HepG2 (cell line): ENCODE measurements around the gene OBP2A. TPM values are rescaled to one million over a fixed set of nuclear protein-coding genes. Genes with fewer than 3 reads are reported as not detected.

Experiments
- ATAC-seq: fragments of 200-7000 bp; cut with Tn5 transposase; 3 replicates; pipeline ENCODE4 v1.9.1; 2020; ENCODE audit warnings: mild to moderate bottlenecking, moderate library complexity
- BruUV-seq: library from RNA; stranded (reverse); fragments of 400-500 nt; replicated peaks from 2 replicates; lab custom pipeline; 2021; lab: Mats Ljungman, UMichigan
- CTCF ChIA-PET: fragments of 300-600 bp; formaldehyde crosslinking; extraction: SDS; loops from one replicate; lab custom pipeline; 2021; ENCODE audit warnings: low total read pairs, inconsistent platforms, low intra/inter-chr PET ratio; lab: Yijun Ruan, JAX
- POLR2A ChIA-PET: fragments of 350-600 bp; sonication (Branson Sonifier 250); formaldehyde crosslinking; loops from one replicate; lab custom pipeline; 2020; ENCODE audit warnings: antibody characterized with exemption, inconsistent platforms; lab: Yijun Ruan, JAX
- DNase-seq: peaks from one replicate; pipeline ENCODE4 v3.0.0-alpha.2; 2015; ENCODE audit warnings: low spot score
- FAIRE-seq: peaks from 3 replicates; lab custom pipeline; 2011; peaks lifted over from hg19 to GRCh38; lab: Jason Lieb, UNC
- H2AFZ ChIP-seq: one replicate; pipeline ENCODE4 v1.6.1; 2011; ENCODE audit warnings: low read length, inconsistent platforms
- H3K27ac ChIP-seq: fragments of 300-600 bp; 3 replicates; pipeline ENCODE4 v1.8.0; 2011; ENCODE audit warnings: mixed run types, mild to moderate bottlenecking, mixed read lengths, low read length, inconsistent platforms; ENCODE audit not compliant: insufficient read depth; ENCODE audit errors: extremely low read length
- H3K27me3 ChIP-seq, 2 experiments: fragments of 200-600 bp in 1 of 2; 2 replicates in 1 of 2; 3 replicates in 1 of 2; pipeline versions ENCODE4 v1.6.0 to v1.8.0; 2011; ENCODE audit warnings: low read length in 2 of 2, mild to moderate bottlenecking in 2 of 2, moderate library complexity in 2 of 2, inconsistent platforms in 1 of 2; ENCODE audit not compliant: insufficient read depth in 2 of 2, control insufficient read depth in 1 of 2
- H3K36me3 ChIP-seq, 2 experiments: fragments of 200-600 bp in 1 of 2; replicated peaks in 1 of 2; 2 replicates in 1 of 2; 3 replicates in 1 of 2; pipeline versions ENCODE4 v1.5.1 to v1.8.0; 2011; ENCODE audit warnings: low read length in 2 of 2, inconsistent platforms in 1 of 2; ENCODE audit not compliant: insufficient read depth in 2 of 2, control insufficient read depth in 1 of 2
- H3K4me1 ChIP-seq: 2 replicates; pipeline ENCODE4 v1.5.1; 2012; ENCODE audit warnings: low read length, inconsistent platforms; ENCODE audit not compliant: insufficient read depth
- H3K4me2 ChIP-seq: 2 replicates; pipeline ENCODE4 v1.6.0; 2011; ENCODE audit warnings: low read depth, low read length, inconsistent platforms
- H3K4me3 ChIP-seq, 3 experiments: fragments of 200-600 bp in 1 of 3; sonication (generic), shearing (Covaris generic) in 1 of 3; replicated peaks in 1 of 3; 2 replicates each; pipeline ENCODE4 v1.5.1; 2011 to 2016; ENCODE audit warnings: low read length in 3 of 3, inconsistent platforms in 2 of 3, low read depth in 2 of 3, mild to moderate bottlenecking in 2 of 3, control low read depth in 1 of 3, mixed read lengths in 1 of 3; ENCODE audit not compliant: insufficient read depth in 1 of 3
- H3K79me2 ChIP-seq: one replicate; pipeline ENCODE4 v1.6.1; 2011; ENCODE audit warnings: low read length, inconsistent platforms; ENCODE audit not compliant: insufficient read depth
- H3K9ac ChIP-seq: 2 replicates; pipeline ENCODE4 v1.6.0; 2011; ENCODE audit warnings: mild to moderate bottlenecking, low read depth, low read length, inconsistent platforms; ENCODE audit not compliant: insufficient read depth
- H3K9me3 ChIP-seq: 2 replicates; pipeline ENCODE4 v1.5.1; 2012; ENCODE audit warnings: mild to moderate bottlenecking, low read length
- H4K20me1 ChIP-seq: 2 replicates; pipeline ENCODE4 v1.6.0; 2011; ENCODE audit warnings: inconsistent platforms, mild to moderate bottlenecking, low read length, moderate library complexity; ENCODE audit not compliant: insufficient read depth
- ARID4A ChIP-seq: sonication (generic); formaldehyde crosslinking; IDR thresholded peaks from 2 replicates; pipeline ENCODE4 v1.5.0; 2020; ENCODE audit warnings: mild to moderate bottlenecking, missing genetic modification reagents, borderline replicate concordance
- ISL2 ChIP-seq: sonication (generic); formaldehyde crosslinking; IDR thresholded peaks from 2 replicates; pipeline ENCODE4 v1.5.0; 2020; ENCODE audit warnings: missing genetic modification reagents
- NFIB ChIP-seq: sonication (generic); formaldehyde crosslinking; IDR thresholded peaks from 2 replicates; pipeline ENCODE4 v1.9.0; 2021; ENCODE audit warnings: missing genetic modification reagents, mild to moderate bottlenecking, borderline replicate concordance
- RARG ChIP-seq: sonication (generic); formaldehyde crosslinking; IDR thresholded peaks from 2 replicates; pipeline ENCODE4 v1.4.0; 2020; ENCODE audit warnings: low read depth, mild to moderate bottlenecking, missing genetic modification reagents
- ZFAT ChIP-seq: sonication (generic); formaldehyde crosslinking; conservative IDR thresholded peaks from 2 replicates; pipeline ENCODE4 v1.8.1; 2023; ENCODE audit warnings: missing genetic modification reagents, inconsistent platforms
- WGBS: methylation state at CpG from one replicate; pipeline ENCODE4 v1.1.6; 2017; ENCODE audit warnings: low lambda C conversion rate; 5-methylcytosine and 5-hydroxymethylcytosine counted together
- in situ Hi-C: cut with HindIII; loops from 2 replicates; pipeline ENCODE4 v1.10.0; 2017; ENCODE audit warnings: low pct_unique_long_range_greater_than_20kb; ENCODE audit not compliant: extremely low pct_ligation_motif_present
- intact Hi-C: fragments of 100-400 bp; cut with micrococcal nuclease; formaldehyde crosslinking; loops from one replicate; pipeline ENCODE4 v1.10.0; 2022; ENCODE audit not compliant: unreplicated experiment
- polyA plus RNA-seq, 8 experiments: library from polyadenylated mRNA; depleted of rRNA in 3 of 8; stranded (reverse) in 7 of 8; unstranded in 1 of 8; fragments of >200 nt; fragmentation: Illumina TruSeq in 4 of 8; extraction: Trizol in 4 of 8; gene quantifications; 2 replicates each; pipeline versions ENCODE4 v1.2.1 to v1.2.3, GENCODE V29; 2011 to 2016; ENCODE audit warnings: low read depth in 4 of 8, missing spikeins in 1 of 8, mixed read lengths in 1 of 8; ENCODE audit not compliant: insufficient read depth in 1 of 8
- total RNA-seq, 5 experiments: library from RNA; depleted of rRNA; stranded (reverse); fragments of >200 nt; fragmentation: Illumina TruSeq; extraction: Trizol; gene quantifications; 2 replicates each; pipeline ENCODE4 v1.2.3, GENCODE V29; 2016; ENCODE audit warnings: low read depth in 1 of 5

Gene OBP2A
- total and polyA plus RNA-seq, 2 of the 13 experiments (the other 11 are each of a cell fraction or from before 2014, with no cell fraction given) = 0.32 TPM; not detected in 1

- POLR2A ChIA-PET = no interaction called here
- in situ Hi-C loops (no loop called here), intact Hi-C loops (no loop called here)
- Histone ChIP-seq H3K9ac (no peak overlapping the region), H3K4me3 (no peak overlapping the region), H4K20me1 (no peaks in the 10 kb centered on the region), H2AFZ (no peak overlapping the region), H3K27ac (no peak overlapping the region), H3K79me2 (no peaks in the 10 kb centered on the region), H3K27me3 (peaks cover 3 to 46% of the 10 kb centered on the region in 2 experiments; a peak in 3 of 5 replicates), H3K36me3 (no peaks in the 10 kb centered on the region), H3K9me3 (no peaks in the 10 kb centered on the region), H3K4me2 (no peak overlapping the region)
- ATAC-seq (no peak), FAIRE-seq (no peak)
- WGBS = 15% methylated on average over 7 of the region's 11 CpGs
- CTCF ChIA-PET = no interaction called here
- BruUV-seq = no TSS peak
- TF ChIP-seq NFIB (CRISPR knock-in tag) (no peak), ISL2 (CRISPR knock-in tag) (no peak), ARID4A (CRISPR knock-in tag) (no peak), RARG (CRISPR knock-in tag) (no peak), ZFAT (no peak)
- TF ChIP-seq, all 625 proteins: peak for 0
- no peak for DNase-seq
- no peaks in the 10 kb centered on the region for H3K4me1 ChIP-seq
These were observed 34.9 kb downstream of the OBP2A start for GRCh38 chr9:135580664-135581380.
